ENCODE measurements around the gene BRPF1. TPM values are rescaled to one million over a fixed set of nuclear protein-coding genes. Genes with fewer than 3 reads are reported as not detected.
A peak's percentile ranks its signal among the peaks of the same experiment; 100 is the strongest.

BRPF1 gene, protein sequence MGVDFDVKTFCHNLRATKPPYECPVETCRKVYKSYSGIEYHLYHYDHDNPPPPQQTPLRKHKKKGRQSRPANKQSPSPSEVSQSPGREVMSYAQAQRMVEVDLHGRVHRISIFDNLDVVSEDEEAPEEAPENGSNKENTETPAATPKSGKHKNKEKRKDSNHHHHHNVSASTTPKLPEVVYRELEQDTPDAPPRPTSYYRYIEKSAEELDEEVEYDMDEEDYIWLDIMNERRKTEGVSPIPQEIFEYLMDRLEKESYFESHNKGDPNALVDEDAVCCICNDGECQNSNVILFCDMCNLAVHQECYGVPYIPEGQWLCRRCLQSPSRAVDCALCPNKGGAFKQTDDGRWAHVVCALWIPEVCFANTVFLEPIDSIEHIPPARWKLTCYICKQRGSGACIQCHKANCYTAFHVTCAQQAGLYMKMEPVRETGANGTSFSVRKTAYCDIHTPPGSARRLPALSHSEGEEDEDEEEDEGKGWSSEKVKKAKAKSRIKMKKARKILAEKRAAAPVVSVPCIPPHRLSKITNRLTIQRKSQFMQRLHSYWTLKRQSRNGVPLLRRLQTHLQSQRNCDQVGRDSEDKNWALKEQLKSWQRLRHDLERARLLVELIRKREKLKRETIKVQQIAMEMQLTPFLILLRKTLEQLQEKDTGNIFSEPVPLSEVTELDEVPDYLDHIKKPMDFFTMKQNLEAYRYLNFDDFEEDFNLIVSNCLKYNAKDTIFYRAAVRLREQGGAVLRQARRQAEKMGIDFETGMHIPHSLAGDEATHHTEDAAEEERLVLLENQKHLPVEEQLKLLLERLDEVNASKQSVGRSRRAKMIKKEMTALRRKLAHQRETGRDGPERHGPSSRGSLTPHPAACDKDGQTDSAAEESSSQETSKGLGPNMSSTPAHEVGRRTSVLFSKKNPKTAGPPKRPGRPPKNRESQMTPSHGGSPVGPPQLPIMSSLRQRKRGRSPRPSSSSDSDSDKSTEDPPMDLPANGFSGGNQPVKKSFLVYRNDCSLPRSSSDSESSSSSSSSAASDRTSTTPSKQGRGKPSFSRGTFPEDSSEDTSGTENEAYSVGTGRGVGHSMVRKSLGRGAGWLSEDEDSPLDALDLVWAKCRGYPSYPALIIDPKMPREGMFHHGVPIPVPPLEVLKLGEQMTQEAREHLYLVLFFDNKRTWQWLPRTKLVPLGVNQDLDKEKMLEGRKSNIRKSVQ (N-terminal part only)
- 19.9 and 21.4 TPM in 2 replicates for total RNA-seq (2022)
- Bru-seq, nascent RNA, result percentile 70 among the genes with signal in this experiment
- percentile 63 among the genes with signal in this experiment for BruChase-seq, experiment 1, labeled RNA remaining after a 6-hour chase
- percentile 74 among the genes with signal in this experiment for BruChase-seq, experiment 2, labeled RNA remaining after a 2-hour chase
- long read RNA-seq, full-length matches to known transcripts, result 3 of 33 reads
- long read RNA-seq, partial matches to known transcripts, result 17 of 33 reads
- long read RNA-seq, other reads (novel, unspliced or antisense), result 13 of 33 reads

DNA sequence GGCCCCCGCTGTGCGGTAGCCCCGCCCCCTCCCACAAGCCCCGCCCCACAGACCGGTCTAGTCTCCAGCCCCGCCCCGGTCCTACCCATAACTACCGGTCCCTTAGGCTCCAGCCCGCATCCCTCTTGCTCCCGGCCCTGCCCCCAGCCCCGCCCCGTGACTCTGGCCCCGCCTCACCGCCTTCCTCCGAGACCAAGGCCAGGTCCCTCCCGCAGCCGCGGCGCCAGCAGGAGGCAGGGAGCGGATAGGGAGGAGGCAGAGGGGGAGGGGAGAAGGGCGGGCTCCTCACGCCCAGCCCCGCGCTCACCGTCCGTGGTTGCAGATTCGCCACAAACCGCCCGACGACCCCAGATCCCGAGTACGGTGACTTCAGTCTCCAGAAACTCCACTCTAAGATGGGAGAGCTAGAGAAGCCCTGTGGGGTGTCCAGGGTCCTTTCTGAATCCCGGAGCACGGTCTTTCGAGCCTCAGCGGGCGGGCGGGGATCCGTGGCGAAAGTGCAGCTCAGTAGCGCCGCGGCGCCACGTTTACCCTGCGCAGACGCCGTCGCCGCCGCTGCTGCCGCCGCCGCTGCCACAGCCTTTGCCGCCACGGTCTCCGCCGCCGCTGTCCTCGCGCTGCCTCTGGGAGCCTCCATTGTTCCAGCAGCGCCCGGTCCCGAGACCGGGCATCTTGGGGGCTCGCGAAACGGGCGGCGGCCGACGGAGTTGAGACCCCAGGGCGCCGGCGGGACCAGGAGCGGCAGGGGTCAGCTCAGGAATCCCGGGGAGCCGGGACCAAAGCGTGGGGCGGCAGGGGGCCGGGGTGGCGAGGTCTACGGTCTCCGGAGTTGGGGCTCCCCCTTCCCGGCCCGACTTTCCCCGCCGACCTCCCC, at the start of gene BRPF1:
Gene BRPF1 (plus strand): TSS at position 530 of the 874 bp plus-strand sequence. CDS start 2,406 bp downstream, outside the sequence.
- CTCF ChIA-PET, result interaction anchor here (0.6 to 2.6 kb wide), 6 partner anchors 8 to 378 kb away, joined by 3 to 12 read pairs (median 4); no protein-coding TSS in a partner anchor
- POLR2A ChIA-PET, result interaction anchor here (0.6 to 3.8 kb wide), 16 partner anchors 8 to 369 kb away, joined by 3 to 41 read pairs (median 4); partner anchors contain the start of genes ARPC4, MTMR14, OGG1 and TADA3
- DNase-seq (ENCODE audit: unreplicated experiment), result peak; percentile 99
- Mint-ChIP-seq H3K27me3 (ENCODE audit: insufficient read depth, unreplicated experiment) (no peaks in the 10 kb centered on the region), H3K27ac (ENCODE audit: low read depth, unreplicated experiment) (peak within 1 kb of the TSS; percentile 98), H3K36me3 (ENCODE audit: insufficient read depth, unreplicated experiment) (peaks cover 33% of the 10 kb centered on the region), H3K4me1 (ENCODE audit: insufficient read depth, unreplicated experiment) (peaks cover 35% of the 10 kb centered on the region), H3K4me3 (ENCODE audit: unreplicated experiment) (peak within 1 kb of the TSS; percentile 76), H3K9me3 (ENCODE audit: unreplicated experiment) (no peaks in the 10 kb centered on the region)
- intact Hi-C loops (cut with micrococcal nuclease), result no loop called here
- no TSS peak for BruUV-seq (replicated peaks)
- TF ChIP-seq, protein P1, sequence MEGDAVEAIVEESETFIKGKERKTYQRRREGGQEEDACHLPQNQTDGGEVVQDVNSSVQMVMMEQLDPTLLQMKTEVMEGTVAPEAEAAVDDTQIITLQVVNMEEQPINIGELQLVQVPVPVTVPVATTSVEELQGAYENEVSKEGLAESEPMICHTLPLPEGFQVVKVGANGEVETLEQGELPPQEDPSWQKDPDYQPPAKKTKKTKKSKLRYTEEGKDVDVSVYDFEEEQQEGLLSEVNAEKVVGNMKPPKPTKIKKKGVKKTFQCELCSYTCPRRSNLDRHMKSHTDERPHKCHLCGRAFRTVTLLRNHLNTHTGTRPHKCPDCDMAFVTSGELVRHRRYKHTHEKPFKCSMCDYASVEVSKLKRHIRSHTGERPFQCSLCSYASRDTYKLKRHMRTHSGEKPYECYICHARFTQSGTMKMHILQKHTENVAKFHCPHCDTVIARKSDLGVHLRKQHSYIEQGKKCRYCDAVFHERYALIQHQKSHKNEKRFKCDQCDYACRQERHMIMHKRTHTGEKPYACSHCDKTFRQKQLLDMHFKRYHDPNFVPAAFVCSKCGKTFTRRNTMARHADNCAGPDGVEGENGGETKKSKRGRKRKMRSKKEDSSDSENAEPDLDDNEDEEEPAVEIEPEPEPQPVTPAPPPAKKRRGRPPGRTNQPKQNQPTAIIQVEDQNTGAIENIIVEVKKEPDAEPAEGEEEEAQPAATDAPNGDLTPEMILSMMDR (IDR thresholded peaks at IDR 0.05; ENCODE audit: unreplicated experiment), result no peak

DNA sequence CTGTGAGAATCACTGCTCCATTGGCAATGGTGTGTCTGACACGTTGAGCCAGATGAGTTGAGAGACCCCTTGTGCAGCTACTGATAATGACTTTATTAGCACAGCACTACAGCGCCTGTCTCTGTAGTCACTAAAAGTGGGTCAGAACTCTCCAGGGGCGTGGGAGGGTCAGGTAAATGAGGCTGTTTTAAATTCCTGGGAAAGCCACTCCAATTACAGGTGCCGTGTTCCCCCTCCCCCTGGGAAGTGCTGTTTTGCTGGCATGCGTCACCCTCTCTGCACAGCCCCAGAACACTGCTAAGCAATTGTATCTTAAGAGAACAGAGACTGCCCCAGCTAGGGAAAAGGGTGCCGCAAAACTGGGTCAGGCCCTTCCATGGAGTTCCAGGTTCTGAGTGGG, 49.4 kb upstream of the BRPF1 start:
- Mint-ChIP-seq H3K4me3 (ENCODE audit: unreplicated experiment) (no peak overlapping the region), H3K9me3 (ENCODE audit: unreplicated experiment) (no peaks in the 10 kb centered on the region), H3K36me3 (ENCODE audit: insufficient read depth, unreplicated experiment) (peaks cover 64% of the 10 kb centered on the region), H3K4me1 (ENCODE audit: insufficient read depth, unreplicated experiment) (no peaks in the 10 kb centered on the region), H3K27ac (ENCODE audit: low read depth, unreplicated experiment) (no peak overlapping the region), H3K27me3 (ENCODE audit: insufficient read depth, unreplicated experiment) (no peaks in the 10 kb centered on the region)
- TF ChIP-seq, protein P1 (IDR thresholded peaks at IDR 0.05; ENCODE audit: unreplicated experiment), result no peak
- ChIA-PET CTCF (no interaction called here), POLR2A (no interaction called here)
- BruUV-seq (replicated peaks), result no TSS peak
- intact Hi-C loops (cut with micrococcal nuclease), result no loop called here
- DNase-seq (ENCODE audit: unreplicated experiment), result no peak

DNA sequence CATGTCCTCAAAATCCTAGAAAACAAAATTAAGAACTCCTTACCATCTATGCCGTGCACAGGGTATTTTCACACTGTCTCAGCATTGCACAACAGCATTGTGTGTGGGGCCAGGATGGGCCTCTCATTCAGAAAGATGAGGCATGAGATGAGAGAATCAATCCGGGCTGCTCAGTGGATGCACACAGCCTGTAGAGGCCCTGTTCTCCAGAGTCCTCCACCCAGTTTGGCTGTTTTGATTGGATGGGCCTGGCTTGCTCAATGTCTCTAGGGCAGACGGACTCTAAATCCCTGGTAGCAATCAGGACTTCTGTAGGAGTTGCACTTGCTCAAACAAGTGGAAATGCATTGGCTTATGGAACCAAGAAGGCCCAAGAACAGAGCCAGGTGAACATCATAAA, 48.1 kb upstream of the BRPF1 start:
- TF ChIP-seq, protein P1 (IDR thresholded peaks at IDR 0.05; ENCODE audit: unreplicated experiment), result no peak
- no peaks in the 10 kb centered on the region for H3K4me1 Mint-ChIP-seq (ENCODE audit: insufficient read depth, unreplicated experiment)
- H3K27ac Mint-ChIP-seq (ENCODE audit: low read depth, unreplicated experiment), result no peak overlapping the region
- ChIA-PET CTCF (no interaction called here), POLR2A (no interaction called here)
- no peak overlapping the region for H3K4me3 Mint-ChIP-seq (ENCODE audit: unreplicated experiment)
- intact Hi-C loops (cut with micrococcal nuclease), result no loop called here
- no peak for DNase-seq (ENCODE audit: unreplicated experiment)
- no TSS peak for BruUV-seq (replicated peaks)
- peaks cover 64% of the 10 kb centered on the region for H3K36me3 Mint-ChIP-seq (ENCODE audit: insufficient read depth, unreplicated experiment)
- no peaks in the 10 kb centered on the region for H3K9me3 Mint-ChIP-seq (ENCODE audit: unreplicated experiment)
- H3K27me3 Mint-ChIP-seq (ENCODE audit: insufficient read depth, unreplicated experiment), result no peaks in the 10 kb centered on the region

All from MCF 10A (cell line).